HCT116 (cell line): ENCODE data around the gene NAPEPLD.

Experiments
- ELF1 ChIP-seq: IDR thresholded peaks from 2 replicates; pipeline ENCODE4 v1.6.1; 2012; ENCODE audit warnings: low read depth, borderline replicate concordance
- POLR2A ChIP-seq: IDR thresholded peaks from 2 replicates; pipeline ENCODE4 v1.7.0; 2011; ENCODE audit warnings: borderline replicate concordance; ENCODE audit not compliant: insufficient read depth, insufficient read length; ENCODE audit errors: extremely low read depth
- POLR2AphosphoS5 ChIP-seq: IDR thresholded peaks from 2 replicates; pipeline ENCODE4 v1.6.1; 2011; ENCODE audit warnings: mild to moderate bottlenecking, low read depth, low read length, moderate library complexity
- RAD21 ChIP-seq: IDR thresholded peaks from 2 replicates; pipeline ENCODE4 v1.6.1; 2012; ENCODE audit warnings: low read depth, mild to moderate bottlenecking
- SIN3A ChIP-seq: IDR thresholded peaks from 2 replicates; pipeline ENCODE4 v1.6.1; 2012; ENCODE audit warnings: low read depth
- ZNF274 ChIP-seq: fragments of 200-500 bp; sonication (Bioruptor generic); IDR thresholded peaks from 2 replicates; pipeline ENCODE4 v1.6.1; 2014; ENCODE audit warnings: mild to moderate bottlenecking, low read depth, low read length, inconsistent platforms
- TF ChIP-seq, protein P1 (sequence below): IDR thresholded peaks from 2 replicates; pipeline ENCODE4 v1.6.1; 2012; ENCODE audit warnings: low read depth
- TF ChIP-seq, protein P2 (sequence below), 3 experiments: fragments of 200-600 bp in 1 of 3; sonication (generic) in 1 of 3; IDR thresholded peaks in 2 of 3; conservative IDR thresholded peaks in 1 of 3; 2 replicates each; pipeline ENCODE4 v1.5.1; 2012 to 2017; ENCODE audit warnings: low read depth in 2 of 3, low read length in 2 of 3, antibody characterized with exemption in 1 of 3, borderline replicate concordance in 1 of 3, control low read depth in 1 of 3, mild to moderate bottlenecking in 1 of 3, mixed read lengths in 1 of 3, mixed run types in 1 of 3, moderate library complexity in 1 of 3; ENCODE audit not compliant: insufficient read depth in 1 of 3

DNA sequence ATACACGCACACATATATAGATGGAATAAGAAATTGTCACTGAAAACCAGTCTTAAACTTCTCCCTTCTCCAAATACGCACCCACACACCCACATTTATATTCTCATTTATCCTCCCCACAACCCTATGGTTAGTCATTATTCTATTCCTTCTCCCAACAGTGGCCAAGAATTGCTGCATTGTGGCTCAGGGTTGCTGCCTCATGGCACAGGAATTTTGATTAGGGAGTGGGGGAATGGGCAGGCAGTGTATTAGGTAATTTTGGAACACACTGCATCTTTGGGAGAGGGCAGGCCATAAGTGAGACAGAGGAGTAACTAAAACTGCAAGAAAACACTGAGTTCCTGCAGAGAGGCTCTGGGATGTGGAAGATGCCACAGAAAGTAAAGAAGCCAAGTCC, 35.7 kb downstream of the NAPEPLD start:
- TF ChIP-seq ZNF274 (no peak), ELF1 (no peak), POLR2A (no peak), SIN3A (no peak), POLR2AphosphoS5 (no peak), RAD21 (no peak)
- TF ChIP-seq, protein P1, sequence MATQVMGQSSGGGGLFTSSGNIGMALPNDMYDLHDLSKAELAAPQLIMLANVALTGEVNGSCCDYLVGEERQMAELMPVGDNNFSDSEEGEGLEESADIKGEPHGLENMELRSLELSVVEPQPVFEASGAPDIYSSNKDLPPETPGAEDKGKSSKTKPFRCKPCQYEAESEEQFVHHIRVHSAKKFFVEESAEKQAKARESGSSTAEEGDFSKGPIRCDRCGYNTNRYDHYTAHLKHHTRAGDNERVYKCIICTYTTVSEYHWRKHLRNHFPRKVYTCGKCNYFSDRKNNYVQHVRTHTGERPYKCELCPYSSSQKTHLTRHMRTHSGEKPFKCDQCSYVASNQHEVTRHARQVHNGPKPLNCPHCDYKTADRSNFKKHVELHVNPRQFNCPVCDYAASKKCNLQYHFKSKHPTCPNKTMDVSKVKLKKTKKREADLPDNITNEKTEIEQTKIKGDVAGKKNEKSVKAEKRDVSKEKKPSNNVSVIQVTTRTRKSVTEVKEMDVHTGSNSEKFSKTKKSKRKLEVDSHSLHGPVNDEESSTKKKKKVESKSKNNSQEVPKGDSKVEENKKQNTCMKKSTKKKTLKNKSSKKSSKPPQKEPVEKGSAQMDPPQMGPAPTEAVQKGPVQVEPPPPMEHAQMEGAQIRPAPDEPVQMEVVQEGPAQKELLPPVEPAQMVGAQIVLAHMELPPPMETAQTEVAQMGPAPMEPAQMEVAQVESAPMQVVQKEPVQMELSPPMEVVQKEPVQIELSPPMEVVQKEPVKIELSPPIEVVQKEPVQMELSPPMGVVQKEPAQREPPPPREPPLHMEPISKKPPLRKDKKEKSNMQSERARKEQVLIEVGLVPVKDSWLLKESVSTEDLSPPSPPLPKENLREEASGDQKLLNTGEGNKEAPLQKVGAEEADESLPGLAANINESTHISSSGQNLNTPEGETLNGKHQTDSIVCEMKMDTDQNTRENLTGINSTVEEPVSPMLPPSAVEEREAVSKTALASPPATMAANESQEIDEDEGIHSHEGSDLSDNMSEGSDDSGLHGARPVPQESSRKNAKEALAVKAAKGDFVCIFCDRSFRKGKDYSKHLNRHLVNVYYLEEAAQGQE, result no peak
- TF ChIP-seq, protein P2, sequence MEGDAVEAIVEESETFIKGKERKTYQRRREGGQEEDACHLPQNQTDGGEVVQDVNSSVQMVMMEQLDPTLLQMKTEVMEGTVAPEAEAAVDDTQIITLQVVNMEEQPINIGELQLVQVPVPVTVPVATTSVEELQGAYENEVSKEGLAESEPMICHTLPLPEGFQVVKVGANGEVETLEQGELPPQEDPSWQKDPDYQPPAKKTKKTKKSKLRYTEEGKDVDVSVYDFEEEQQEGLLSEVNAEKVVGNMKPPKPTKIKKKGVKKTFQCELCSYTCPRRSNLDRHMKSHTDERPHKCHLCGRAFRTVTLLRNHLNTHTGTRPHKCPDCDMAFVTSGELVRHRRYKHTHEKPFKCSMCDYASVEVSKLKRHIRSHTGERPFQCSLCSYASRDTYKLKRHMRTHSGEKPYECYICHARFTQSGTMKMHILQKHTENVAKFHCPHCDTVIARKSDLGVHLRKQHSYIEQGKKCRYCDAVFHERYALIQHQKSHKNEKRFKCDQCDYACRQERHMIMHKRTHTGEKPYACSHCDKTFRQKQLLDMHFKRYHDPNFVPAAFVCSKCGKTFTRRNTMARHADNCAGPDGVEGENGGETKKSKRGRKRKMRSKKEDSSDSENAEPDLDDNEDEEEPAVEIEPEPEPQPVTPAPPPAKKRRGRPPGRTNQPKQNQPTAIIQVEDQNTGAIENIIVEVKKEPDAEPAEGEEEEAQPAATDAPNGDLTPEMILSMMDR (IDR thresholded peaks at IDR 0.05 in 2 of 3, conservative IDR thresholded peaks at IDR 0.05 in 1 of 3; ENCODE audit: borderline replicate concordance in 1 of 3, insufficient read depth in 1 of 3, low read depth in 2 of 3, low read length in 2 of 3), result no peak
